ENCODE data around the gene PRPS1. TPM values are rescaled to one million over a fixed set of nuclear protein-coding genes. Genes with fewer than 3 reads are reported as not detected.
A peak's percentile ranks its signal among the peaks of the same experiment; 100 is the strongest.

Gene PRPS1
- total and polyA plus RNA-seq, 9 of the 15 experiments (the other 6 are each of a cell fraction or from before 2014, with no cell fraction given), result 47.8 to 175 (median 79.6) TPM

GRCh38 chrX:107674480-107675364 lies 46.4 kb downstream of the PRPS1 start (continued):
- TF ChIP-seq CHD4 (IDR thresholded peaks at IDR 0.05; ENCODE audit: insufficient read depth, insufficient replicate concordance, low read depth, low read length, poor library complexity, severe bottlenecking) (peak; percentile 59), RUNX1 (IDR thresholded peaks at IDR 0.05; ENCODE audit: low read depth) (no peak), RCOR1 (IDR thresholded peaks at IDR 0.05; ENCODE audit: borderline replicate concordance in 1 of 2, low read depth in 2 of 2, low read length in 2 of 2) (peak in 1 of 2 experiments; percentile 73; a peak in 2 of 4 replicates), CBX5 (IDR thresholded peaks at IDR 0.05; ENCODE audit: borderline replicate concordance, low read depth) (no peak), FOSL1 (tag; conservative IDR thresholded peaks at IDR 0.05) (no peak), PATZ1 (CRISPR knock-in tag; IDR thresholded peaks at IDR 0.05; ENCODE audit: borderline replicate concordance) (no peak), FOXK2 (conservative IDR thresholded peaks at IDR 0.05 in 1 of 2, IDR thresholded peaks at IDR 0.05 in 1 of 2; ENCODE audit: low read depth in 2 of 2) (peak; percentile 20 to 24; a peak in 2 of 4 replicates), ELK3 (CRISPR knock-in tag; IDR thresholded peaks at IDR 0.05) (no peak), KLF13 (tag; IDR thresholded peaks at IDR 0.05; ENCODE audit: borderline replicate concordance, low read depth) (no peak)
- TF ChIP-seq, protein P1, sequence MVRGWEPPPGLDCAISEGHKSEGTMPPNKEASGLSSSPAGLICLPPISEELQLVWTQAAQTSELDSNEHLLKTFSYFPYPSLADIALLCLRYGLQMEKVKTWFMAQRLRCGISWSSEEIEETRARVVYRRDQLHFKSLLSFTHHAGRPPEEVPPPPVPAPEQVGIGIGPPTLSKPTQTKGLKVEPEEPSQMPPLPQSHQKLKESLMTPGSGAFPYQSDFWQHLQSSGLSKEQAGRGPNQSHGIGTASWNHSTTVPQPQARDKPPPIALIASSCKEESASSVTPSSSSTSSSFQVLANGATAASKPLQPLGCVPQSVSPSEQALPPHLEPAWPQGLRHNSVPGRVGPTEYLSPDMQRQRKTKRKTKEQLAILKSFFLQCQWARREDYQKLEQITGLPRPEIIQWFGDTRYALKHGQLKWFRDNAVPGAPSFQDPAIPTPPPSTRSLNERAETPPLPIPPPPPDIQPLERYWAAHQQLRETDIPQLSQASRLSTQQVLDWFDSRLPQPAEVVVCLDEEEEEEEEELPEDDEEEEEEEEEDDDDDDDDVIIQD (CRISPR knock-in tag; IDR thresholded peaks at IDR 0.05), result no peak
- TF ChIP-seq, protein P2, sequence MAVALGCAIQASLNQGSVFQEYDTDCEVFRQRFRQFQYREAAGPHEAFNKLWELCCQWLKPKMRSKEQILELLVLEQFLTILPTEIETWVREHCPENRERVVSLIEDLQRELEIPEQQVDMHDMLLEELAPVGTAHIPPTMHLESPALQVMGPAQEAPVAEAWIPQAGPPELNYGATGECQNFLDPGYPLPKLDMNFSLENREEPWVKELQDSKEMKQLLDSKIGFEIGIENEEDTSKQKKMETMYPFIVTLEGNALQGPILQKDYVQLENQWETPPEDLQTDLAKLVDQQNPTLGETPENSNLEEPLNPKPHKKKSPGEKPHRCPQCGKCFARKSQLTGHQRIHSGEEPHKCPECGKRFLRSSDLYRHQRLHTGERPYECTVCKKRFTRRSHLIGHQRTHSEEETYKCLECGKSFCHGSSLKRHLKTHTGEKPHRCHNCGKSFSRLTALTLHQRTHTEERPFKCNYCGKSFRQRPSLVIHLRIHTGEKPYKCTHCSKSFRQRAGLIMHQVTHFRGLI (CRISPR knock-in tag; IDR thresholded peaks at IDR 0.05), result no peak
